ENCODE data around the gene ADAM17. TPM values are rescaled to one million over a fixed set of nuclear protein-coding genes. Genes with fewer than 3 reads are reported as not detected.

The ADAM17 gene
- total RNA-seq, 4 donors from 2014 or later, result 26.9 to 39.4 (median 31.3) TPM

- Histone ChIP-seq H3K27ac (no peak overlapping the region), H3K36me3 (peaks cover 71 to 92% of the 10 kb centered on the region in 2 donors), H3K4me3 (replicated peaks in 1 of 3) (no peak overlapping the region), H3K27me3 (no peaks in the 10 kb centered on the region), H3K9me3 (no peaks in the 10 kb centered on the region), H3K4me1 (no peaks in the 10 kb centered on the region)
- WGBS, 2 donors, result 97 to 100% methylated on average over 1 of the region's 1 CpG
- TF ChIP-seq POLR2A (IDR thresholded peaks at IDR 0.05) (no peak), CTCF (IDR thresholded peaks at IDR 0.05) (no peak)
- intact Hi-C loops (cut with DNase I), result no loop called here
- DNase-seq, result no peak
These were observed 66.8 kb downstream of the ADAM17 start for GRCh38 chr2:9488583-9489547.

GRCh38 chr2:9484533-9484932 is 71.1 kb downstream of the ADAM17 start:
- Histone ChIP-seq H3K4me3 (replicated peaks in 1 of 3) (no peak overlapping the region), H3K4me1 (no peaks in the 10 kb centered on the region), H3K27me3 (no peaks in the 10 kb centered on the region), H3K9me3 (no peaks in the 10 kb centered on the region), H3K36me3 (peaks cover 80 to 84% of the 10 kb centered on the region in 2 donors), H3K27ac (no peak overlapping the region)
- WGBS, 2 donors, result 75 to 85% methylated on average over 5 of the region's 5 CpGs
- intact Hi-C loops (cut with DNase I), result no loop called here
- TF ChIP-seq POLR2A (IDR thresholded peaks at IDR 0.05) (no peak), CTCF (IDR thresholded peaks at IDR 0.05) (no peak)
- no peak for DNase-seq

- Histone ChIP-seq H3K27me3 (no peaks in the 10 kb centered on the region), H3K9me3 (no peaks in the 10 kb centered on the region), H3K4me1 (no peaks in the 10 kb centered on the region), H3K36me3 (peaks cover 67 to 71% of the 10 kb centered on the region in 2 donors), H3K4me3 (replicated peaks in 1 of 3) (no peak overlapping the region), H3K27ac (no peak overlapping the region)
- TF ChIP-seq CTCF (IDR thresholded peaks at IDR 0.05), result no peak
- no peak for TF ChIP-seq POLR2A (IDR thresholded peaks at IDR 0.05)
- intact Hi-C loops (cut with DNase I), result no loop called here
- no peak for DNase-seq
These were observed 72.5 kb downstream of the ADAM17 start for GRCh38 chr2:9483107-9483506.

GRCh38 chr2:9480157-9480556 is 75.5 kb downstream of the ADAM17 start:
- DNase-seq, result no peak
- no peak overlapping the region for H3K27ac ChIP-seq
- no peak for TF ChIP-seq CTCF (IDR thresholded peaks at IDR 0.05)
- no peak for TF ChIP-seq POLR2A (IDR thresholded peaks at IDR 0.05)
- intact Hi-C loops (cut with DNase I), result no loop called here
- peaks cover 45 to 50% of the 10 kb centered on the region in 2 donors for H3K36me3 ChIP-seq
- H3K4me1 ChIP-seq, result peaks cover 7 to 11% of the 10 kb centered on the region in 2 donors
- H3K27me3 ChIP-seq, result no peaks in the 10 kb centered on the region
- no peak overlapping the region for H3K4me3 ChIP-seq (replicated peaks in 1 of 3)
- H3K9me3 ChIP-seq, result no peaks in the 10 kb centered on the region
- WGBS, 2 donors, result 94 to 97% methylated on average over 4 of the region's 4 CpGs

GRCh38 chr2:9478526-9478925 is 77.1 kb downstream of the ADAM17 start:
- intact Hi-C loops (cut with DNase I), result loop anchor here (10.0 kb wide), 3 partner anchors 54 to 146 kb away; partner anchors contain the start of genes ADAM17, CPSF3 and ITGB1BP1
- H3K27me3 ChIP-seq, result no peaks in the 10 kb centered on the region
- H3K36me3 ChIP-seq, result peaks cover 29 to 34% of the 10 kb centered on the region in 2 donors
- H3K4me1 ChIP-seq, result peaks cover 11 to 14% of the 10 kb centered on the region in 2 donors
- no peak overlapping the region for H3K27ac ChIP-seq
- H3K9me3 ChIP-seq, result no peaks in the 10 kb centered on the region
- 84 to 85% methylated on average over 3 of the region's 3 CpGs for WGBS, 2 donors
- no peak overlapping the region for H3K4me3 ChIP-seq (replicated peaks in 1 of 3)
- no peak for TF ChIP-seq CTCF (IDR thresholded peaks at IDR 0.05)
- no peak for DNase-seq
